HepG2 (cell line): ENCODE measurements around the gene CDK11B. TPM values are rescaled to one million over a fixed set of nuclear protein-coding genes. Genes with fewer than 3 reads are reported as not detected.

Experiments
- ATAC-seq: fragments of 200-7000 bp; cut with Tn5 transposase; 3 replicates; pipeline ENCODE4 v1.9.1; 2020; ENCODE audit warnings: mild to moderate bottlenecking, moderate library complexity
- BruUV-seq: library from RNA; stranded (reverse); fragments of 400-500 nt; replicated peaks from 2 replicates; lab custom pipeline; 2021; lab: Mats Ljungman, UMichigan
- CTCF ChIA-PET: fragments of 300-600 bp; formaldehyde crosslinking; extraction: SDS; loops from one replicate; lab custom pipeline; 2021; ENCODE audit warnings: low total read pairs, inconsistent platforms, low intra/inter-chr PET ratio; lab: Yijun Ruan, JAX
- POLR2A ChIA-PET: fragments of 350-600 bp; sonication (Branson Sonifier 250); formaldehyde crosslinking; loops from one replicate; lab custom pipeline; 2020; ENCODE audit warnings: antibody characterized with exemption, inconsistent platforms; lab: Yijun Ruan, JAX
- DNase-seq: peaks from one replicate; pipeline ENCODE4 v3.0.0-alpha.2; 2015; ENCODE audit warnings: low spot score
- FAIRE-seq: peaks from 3 replicates; lab custom pipeline; 2011; peaks lifted over from hg19 to GRCh38; lab: Jason Lieb, UNC
- H2AFZ ChIP-seq: one replicate; pipeline ENCODE4 v1.6.1; 2011; ENCODE audit warnings: low read length, inconsistent platforms
- H3K27ac ChIP-seq: fragments of 300-600 bp; 3 replicates; pipeline ENCODE4 v1.8.0; 2011; ENCODE audit warnings: mixed run types, mild to moderate bottlenecking, mixed read lengths, low read length, inconsistent platforms; ENCODE audit not compliant: insufficient read depth; ENCODE audit errors: extremely low read length
- H3K27me3 ChIP-seq, 2 experiments: fragments of 200-600 bp in 1 of 2; 2 replicates in 1 of 2; 3 replicates in 1 of 2; pipeline versions ENCODE4 v1.6.0 to v1.8.0; 2011; ENCODE audit warnings: low read length in 2 of 2, mild to moderate bottlenecking in 2 of 2, moderate library complexity in 2 of 2, inconsistent platforms in 1 of 2; ENCODE audit not compliant: insufficient read depth in 2 of 2, control insufficient read depth in 1 of 2
- H3K36me3 ChIP-seq, 2 experiments: fragments of 200-600 bp in 1 of 2; replicated peaks in 1 of 2; 2 replicates in 1 of 2; 3 replicates in 1 of 2; pipeline versions ENCODE4 v1.5.1 to v1.8.0; 2011; ENCODE audit warnings: low read length in 2 of 2, inconsistent platforms in 1 of 2; ENCODE audit not compliant: insufficient read depth in 2 of 2, control insufficient read depth in 1 of 2
- H3K4me1 ChIP-seq: 2 replicates; pipeline ENCODE4 v1.5.1; 2012; ENCODE audit warnings: low read length, inconsistent platforms; ENCODE audit not compliant: insufficient read depth
- H3K4me2 ChIP-seq: 2 replicates; pipeline ENCODE4 v1.6.0; 2011; ENCODE audit warnings: low read depth, low read length, inconsistent platforms
- H3K4me3 ChIP-seq, 3 experiments: fragments of 200-600 bp in 1 of 3; sonication (generic), shearing (Covaris generic) in 1 of 3; replicated peaks in 1 of 3; 2 replicates each; pipeline ENCODE4 v1.5.1; 2011 to 2016; ENCODE audit warnings: low read length in 3 of 3, inconsistent platforms in 2 of 3, low read depth in 2 of 3, mild to moderate bottlenecking in 2 of 3, control low read depth in 1 of 3, mixed read lengths in 1 of 3; ENCODE audit not compliant: insufficient read depth in 1 of 3
- H3K79me2 ChIP-seq: one replicate; pipeline ENCODE4 v1.6.1; 2011; ENCODE audit warnings: low read length, inconsistent platforms; ENCODE audit not compliant: insufficient read depth
- H3K9ac ChIP-seq: 2 replicates; pipeline ENCODE4 v1.6.0; 2011; ENCODE audit warnings: mild to moderate bottlenecking, low read depth, low read length, inconsistent platforms; ENCODE audit not compliant: insufficient read depth
- H3K9me3 ChIP-seq: 2 replicates; pipeline ENCODE4 v1.5.1; 2012; ENCODE audit warnings: mild to moderate bottlenecking, low read length
- H4K20me1 ChIP-seq: 2 replicates; pipeline ENCODE4 v1.6.0; 2011; ENCODE audit warnings: inconsistent platforms, mild to moderate bottlenecking, low read length, moderate library complexity; ENCODE audit not compliant: insufficient read depth
- FOXK1 ChIP-seq: sonication (generic); formaldehyde crosslinking; IDR thresholded peaks from 2 replicates; pipeline ENCODE4 v1.4.0; 2020; ENCODE audit warnings: low read depth, missing genetic modification reagents, borderline replicate concordance
- ISX ChIP-seq: sonication (generic); formaldehyde crosslinking; conservative IDR thresholded peaks from 2 replicates; pipeline ENCODE4 v1.5.0; 2020; ENCODE audit warnings: missing genetic modification reagents
- KDM2A ChIP-seq: sonication (generic); formaldehyde crosslinking; IDR thresholded peaks from 2 replicates; pipeline ENCODE4 v1.4.0; 2020; ENCODE audit warnings: low read depth, missing genetic modification reagents, borderline replicate concordance
- KLF12 ChIP-seq: sonication (generic); formaldehyde crosslinking; IDR thresholded peaks from 2 replicates; pipeline ENCODE4 v1.4.0; 2020; ENCODE audit warnings: missing genetic modification reagents, borderline replicate concordance
- SAFB2 ChIP-seq: sonication (generic); formaldehyde crosslinking; IDR thresholded peaks from 2 replicates; pipeline ENCODE4 v1.5.1; 2020; ENCODE audit warnings: missing genetic modification reagents, low read depth, mild to moderate bottlenecking, borderline replicate concordance
- SNAPC2 ChIP-seq: sonication (generic); formaldehyde crosslinking; IDR thresholded peaks from 2 replicates; pipeline ENCODE4 v1.8.1; 2022; ENCODE audit warnings: mild to moderate bottlenecking, missing genetic modification reagents
- ZIK1 ChIP-seq: sonication (generic); formaldehyde crosslinking; IDR thresholded peaks from 2 replicates; pipeline ENCODE4 v1.5.0; 2020; ENCODE audit warnings: mild to moderate bottlenecking, low read depth, missing genetic modification reagents, borderline replicate concordance
- ZSCAN25 ChIP-seq: sonication (generic); formaldehyde crosslinking; IDR thresholded peaks from 2 replicates; pipeline ENCODE4 v1.8.0; 2022; ENCODE audit warnings: mild to moderate bottlenecking, missing genetic modification reagents
- WGBS: methylation state at CpG from one replicate; pipeline ENCODE4 v1.1.6; 2017; ENCODE audit warnings: low lambda C conversion rate; 5-methylcytosine and 5-hydroxymethylcytosine counted together
- in situ Hi-C: cut with HindIII; loops from 2 replicates; pipeline ENCODE4 v1.10.0; 2017; ENCODE audit warnings: low pct_unique_long_range_greater_than_20kb; ENCODE audit not compliant: extremely low pct_ligation_motif_present
- intact Hi-C: fragments of 100-400 bp; cut with micrococcal nuclease; formaldehyde crosslinking; loops from one replicate; pipeline ENCODE4 v1.10.0; 2022; ENCODE audit not compliant: unreplicated experiment
- polyA plus RNA-seq, 8 experiments: library from polyadenylated mRNA; depleted of rRNA in 3 of 8; stranded (reverse) in 7 of 8; unstranded in 1 of 8; fragments of >200 nt; fragmentation: Illumina TruSeq in 4 of 8; extraction: Trizol in 4 of 8; gene quantifications; 2 replicates each; pipeline versions ENCODE4 v1.2.1 to v1.2.3, GENCODE V29; 2011 to 2016; ENCODE audit warnings: low read depth in 4 of 8, missing spikeins in 1 of 8, mixed read lengths in 1 of 8; ENCODE audit not compliant: insufficient read depth in 1 of 8
- total RNA-seq, 5 experiments: library from RNA; depleted of rRNA; stranded (reverse); fragments of >200 nt; fragmentation: Illumina TruSeq; extraction: Trizol; gene quantifications; 2 replicates each; pipeline ENCODE4 v1.2.3, GENCODE V29; 2016; ENCODE audit warnings: low read depth in 1 of 5
- TF ChIP-seq, protein P1 (sequence below): sonication (generic); formaldehyde crosslinking; conservative IDR thresholded peaks from 2 replicates; pipeline ENCODE4 v1.8.1; 2023; ENCODE audit warnings: missing genetic modification reagents

The CDK11B gene
- total and polyA plus RNA-seq, 2 of the 13 experiments (the other 11 are each of a cell fraction or from before 2014, with no cell fraction given) = 3.6 to 15.1 TPM

DNA sequence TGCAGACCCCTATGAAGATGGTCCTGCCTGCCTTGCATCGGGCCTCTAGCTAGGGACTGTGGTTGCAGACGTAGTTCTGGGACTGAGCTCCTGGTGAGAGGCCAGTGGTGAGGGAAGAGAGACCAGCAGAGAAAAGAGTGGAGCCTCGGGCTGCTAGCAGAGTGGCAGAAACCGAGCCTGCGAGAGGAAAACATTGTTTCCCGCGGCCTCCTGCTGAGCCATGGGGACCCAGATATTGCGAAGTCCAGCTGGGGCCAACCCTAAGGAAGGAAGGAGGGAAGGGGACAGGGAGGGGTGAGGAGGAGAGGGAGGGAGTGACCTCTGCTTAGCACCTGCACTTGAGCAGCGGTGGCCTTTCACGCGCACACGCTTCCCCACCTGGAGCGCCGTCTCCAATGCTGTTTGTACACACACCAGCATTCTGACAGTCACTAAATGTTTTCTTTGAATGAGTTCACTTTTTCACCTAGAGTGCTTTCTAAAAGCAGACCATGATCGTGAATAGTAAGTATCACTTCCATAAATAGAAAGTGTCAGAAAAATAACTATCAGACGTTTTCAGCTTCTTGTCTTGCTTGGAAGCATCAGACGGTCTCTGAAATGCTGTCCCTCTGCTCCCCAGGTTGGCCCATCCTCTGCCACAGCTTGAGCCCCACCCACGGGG, 56.4 kb downstream of the CDK11B start:
- Histone ChIP-seq H3K4me1 (peaks cover 47% of the 10 kb centered on the region), H3K79me2 (no peaks in the 10 kb centered on the region), H3K27me3 (peaks cover 1 to 9% of the 10 kb centered on the region in 2 experiments; a peak in 2 of 5 replicates), H2AFZ (no peak overlapping the region), H3K4me2 (peak overlapping the region; percentile 36; the same call in 1 of the 2 replicates), H4K20me1 (no peaks in the 10 kb centered on the region), H3K36me3 (no peaks in the 10 kb centered on the region), H3K9ac (no peak overlapping the region), H3K4me3 (peak overlapping the region in 1 of 3 experiments; percentile 10; a peak in 1 of 6 replicates), H3K9me3 (no peaks in the 10 kb centered on the region), H3K27ac (no peak overlapping the region)
- FAIRE-seq = no peak
- peak; percentile 3; the same call in 2 of the 3 replicates for ATAC-seq
- WGBS = 24% methylated on average over 18 of the region's 18 CpGs
- no peak for DNase-seq
- in situ Hi-C loops (no loop called here), intact Hi-C loops (no loop called here)
- BruUV-seq = no TSS peak
- POLR2A ChIA-PET = interaction anchor here (1.1 kb wide), 1 partner anchor 11 kb away, joined by 3 read pairs; no protein-coding TSS in a partner anchor
- CTCF ChIA-PET = no interaction called here
- TF ChIP-seq ZIK1 (CRISPR knock-in tag) = no peak
- no peak for TF ChIP-seq KLF12 (CRISPR knock-in tag)
- TF ChIP-seq FOXK1 (CRISPR knock-in tag) = no peak
- TF ChIP-seq ZSCAN25 (CRISPR knock-in tag) = 0 out of 2 replicates have a peak, but pooled peaks have one; percentile 54
- TF ChIP-seq, protein P1, sequence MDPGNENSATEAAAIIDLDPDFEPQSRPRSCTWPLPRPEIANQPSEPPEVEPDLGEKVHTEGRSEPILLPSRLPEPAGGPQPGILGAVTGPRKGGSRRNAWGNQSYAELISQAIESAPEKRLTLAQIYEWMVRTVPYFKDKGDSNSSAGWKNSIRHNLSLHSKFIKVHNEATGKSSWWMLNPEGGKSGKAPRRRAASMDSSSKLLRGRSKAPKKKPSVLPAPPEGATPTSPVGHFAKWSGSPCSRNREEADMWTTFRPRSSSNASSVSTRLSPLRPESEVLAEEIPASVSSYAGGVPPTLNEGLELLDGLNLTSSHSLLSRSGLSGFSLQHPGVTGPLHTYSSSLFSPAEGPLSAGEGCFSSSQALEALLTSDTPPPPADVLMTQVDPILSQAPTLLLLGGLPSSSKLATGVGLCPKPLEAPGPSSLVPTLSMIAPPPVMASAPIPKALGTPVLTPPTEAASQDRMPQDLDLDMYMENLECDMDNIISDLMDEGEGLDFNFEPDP (CRISPR knock-in tag) = no peak
- no peak for TF ChIP-seq KDM2A (CRISPR knock-in tag)
- no peak for TF ChIP-seq ISX (CRISPR knock-in tag)
- no peak for TF ChIP-seq SAFB2 (CRISPR knock-in tag)
- no peak for TF ChIP-seq SNAPC2 (CRISPR knock-in tag)
